GM12878 (cell line): ENCODE results near the gene C1QTNF12. TPM values are rescaled to one million over a fixed set of nuclear protein-coding genes. Genes with fewer than 3 reads are reported as not detected.

ENCODE experiments used
- ATAC-seq: fragments of 200-7000 bp; cut with Tn5 transposase; 3 replicates; pipeline ENCODE4 v1.9.1; 2020; ENCODE audit warnings: mild to moderate bottlenecking, moderate library complexity
- BruUV-seq: library from RNA; stranded (reverse); fragments of 400-500 nt; replicated peaks from 2 replicates; lab custom pipeline; 2021; lab: Mats Ljungman, UMichigan
- CTCF ChIA-PET: fragments of 300-600 bp; sonication (Branson Sonifier 250); formaldehyde crosslinking; extraction: SDS; loops from one replicate; lab custom pipeline; 2021; ENCODE audit warnings: inconsistent platforms; lab: Yijun Ruan, JAX
- POLR2A ChIA-PET: fragments of 350-600 bp; formaldehyde crosslinking; extraction: SDS; loops from one replicate; lab custom pipeline; 2021; ENCODE audit warnings: inconsistent platforms; lab: Charles Lee
- RAD21 ChIA-PET: fragments of 300-600 bp; sonication (Branson Sonifier 250); formaldehyde crosslinking; loops from one replicate; lab custom pipeline; 2023; ENCODE audit warnings: antibody characterized with exemption; ENCODE audit not compliant: unreplicated experiment; lab: Charles Lee
- SMC1A ChIA-PET: fragments of 300-600 bp; sonication (Branson Sonifier 250); formaldehyde crosslinking; loops from one replicate; lab custom pipeline; 2023; ENCODE audit not compliant: unreplicated experiment, uncharacterized antibody; lab: Charles Lee
- DNase-seq: peaks from one replicate; pipeline ENCODE4 v3.0.0-alpha.2; 2011; ENCODE audit warnings: low read depth, low spot score
- FAIRE-seq: peaks from 3 replicates; lab custom pipeline; 2011; peaks lifted over from hg19 to GRCh38; lab: Jason Lieb, UNC
- H2AFZ ChIP-seq: 2 replicates; pipeline ENCODE4 v1.6.0; 2011; ENCODE audit warnings: low read depth, low read length, control low read depth; ENCODE audit not compliant: control insufficient read depth
- H3K27ac ChIP-seq: 2 replicates; pipeline ENCODE4 v1.5.1; 2011; ENCODE audit warnings: control low read depth; ENCODE audit not compliant: control insufficient read depth, insufficient read depth
- H3K27me3 ChIP-seq, 2 experiments: replicated peaks in 1 of 2; 2 replicates each; pipeline versions ENCODE4 v1.6.0 to v1.6.1; 2011; ENCODE audit warnings: low read length in 1 of 2; ENCODE audit not compliant: control insufficient read depth in 2 of 2, insufficient read depth in 2 of 2
- H3K36me3 ChIP-seq, 2 experiments: 2 replicates each; pipeline ENCODE4 v1.5.1; 2011; ENCODE audit warnings: low read length in 1 of 2; ENCODE audit not compliant: control insufficient read depth in 2 of 2, insufficient read depth in 2 of 2
- H3K4me1 ChIP-seq: 2 replicates; pipeline ENCODE4 v1.6.1; 2011; ENCODE audit warnings: mild to moderate bottlenecking, low read length, moderate library complexity, mixed read lengths; ENCODE audit not compliant: control insufficient read depth, insufficient read depth
- H3K4me2 ChIP-seq: 2 replicates; pipeline ENCODE4 v1.6.0; 2011; ENCODE audit warnings: control low read depth; ENCODE audit not compliant: control insufficient read depth, insufficient read depth
- H3K4me3 ChIP-seq: fragments of 200-600 bp; sonication (generic); 2 replicates; pipeline ENCODE4 v1.5.1; 2016
- H3K79me2 ChIP-seq: 2 replicates; pipeline ENCODE4 v1.6.0; 2011; ENCODE audit warnings: low read length; ENCODE audit not compliant: control insufficient read depth, insufficient read depth
- H3K9ac ChIP-seq: 2 replicates; pipeline ENCODE4 v1.8.0; 2011; ENCODE audit warnings: low read length, control low read depth, mixed read lengths; ENCODE audit not compliant: control insufficient read depth, insufficient read depth
- H3K9me3 ChIP-seq: replicated peaks from 3 replicates; pipeline ENCODE4 v1.5.1; 2011; ENCODE audit warnings: mild to moderate bottlenecking, low read length; ENCODE audit not compliant: control insufficient read depth, insufficient read depth
- H4K20me1 ChIP-seq: 2 replicates; pipeline ENCODE4 v1.6.0; 2011; ENCODE audit not compliant: control insufficient read depth, insufficient read depth
- CTCF ChIP-seq, 3 experiments: IDR thresholded peaks in 2 of 3; conservative IDR thresholded peaks in 1 of 3; 2 replicates each; pipeline ENCODE4 v1.5.1; 2011; ENCODE audit warnings: low read depth in 3 of 3, low read length in 3 of 3, mild to moderate bottlenecking in 3 of 3, control low read depth in 2 of 3, moderate library complexity in 2 of 3, inconsistent platforms in 1 of 3, mixed read lengths in 1 of 3; ENCODE audit not compliant: control insufficient read depth in 2 of 3, insufficient read depth in 1 of 3; ENCODE audit errors: extremely low read depth in 1 of 3
- EGR1 ChIP-seq, 2 experiments: IDR thresholded peaks; 1 replicate in 1 of 2; 2 replicates in 1 of 2; pipeline ENCODE4 v1.6.1; 2011 to 2012; ENCODE audit warnings: low read depth in 2 of 2, low read length in 2 of 2, borderline replicate concordance in 1 of 2, mild to moderate bottlenecking in 1 of 2, moderate library complexity in 1 of 2
- IKZF1 ChIP-seq: fragments of 450-650 bp; conservative IDR thresholded peaks from 2 replicates; pipeline ENCODE4 v1.6.1; 2017; ENCODE audit warnings: antibody characterized with exemption, mild to moderate bottlenecking
- IRF4 ChIP-seq: IDR thresholded peaks from 2 replicates; pipeline ENCODE4 v1.6.1; 2011; ENCODE audit warnings: low read depth, low read length
- PAX5 ChIP-seq: IDR thresholded peaks from 2 replicates; pipeline ENCODE4 v1.6.1; 2011; ENCODE audit warnings: low read depth, low read length, borderline replicate concordance
- POLR2AphosphoS2 ChIP-seq: IDR thresholded peaks from 2 replicates; pipeline ENCODE4 v1.6.1; 2011; ENCODE audit warnings: low read depth, mild to moderate bottlenecking, low read length, improper control_type of control experiment, moderate library complexity
- WGBS: methylation state at CpG from one replicate; pipeline ENCODE4 v1.1.6; 2016; ENCODE audit warnings: low lambda C conversion rate; ENCODE audit not compliant: insufficient replicate concordance, insufficient coverage; ENCODE audit errors: missing lambda C conversion rate; 5-methylcytosine and 5-hydroxymethylcytosine counted together
- in situ Hi-C: fragments of 300-500 bp; cut with MboI; formaldehyde crosslinking; loops from 9 replicates; pipeline ENCODE4 v1.14.3; 2018; ENCODE audit warnings: mixed read lengths
- intact Hi-C: fragments of 100-400 bp; cut with micrococcal nuclease; formaldehyde crosslinking; loops from one replicate; pipeline ENCODE4 v1.14.2; 2022; ENCODE audit not compliant: unreplicated experiment
- polyA plus RNA-seq, 11 experiments: library from polyadenylated mRNA; depleted of rRNA in 4 of 11; unstranded in 6 of 11; stranded (reverse) in 5 of 11; fragments of >200 nt; fragmentation: Nextera tagmentation in 4 of 11; fragmentation: Illumina TruSeq in 1 of 11; extraction: Ambion mirVana in 4 of 11; extraction: Trizol in 1 of 11; gene quantifications; 1 replicate in 1 of 11; 2 replicates in 10 of 11; pipeline versions ENCODE4 v1.2.1 to v1.2.3, GENCODE V29; 2011 to 2016; ENCODE audit warnings: inconsistent platforms in 2 of 11, missing spikeins in 2 of 11, low read depth in 1 of 11
- total RNA-seq, 4 experiments: library from RNA; depleted of rRNA in 3 of 4; stranded (reverse); fragments of >200 nt in 3 of 4; fragmentation: Illumina TruSeq in 1 of 4; extraction: Trizol in 1 of 4; gene quantifications; 2 replicates each; pipeline versions ENCODE4 v1.2.1 to v1.2.3, GENCODE V29; 2013 to 2021

C1QTNF12 gene
- total and polyA plus RNA-seq, 10 of the 15 experiments (the other 5 are each of a cell fraction or from before 2014, with no cell fraction given), result 0.17 to 1.0 (median 0.31) TPM; not detected in 5

- intact Hi-C loops (no loop called here), in situ Hi-C loops (no loop called here)
- ChIA-PET POLR2A (no interaction called here), RAD21 (no interaction called here), SMC1A (interaction anchor here (1.0 to 1.3 kb wide), 2 partner anchors 8 to 161 kb away, joined by 3 read pairs; no protein-coding TSS in a partner anchor), CTCF (no interaction called here)
- no peak overlapping the region for H3K4me2 ChIP-seq
- TF ChIP-seq POLR2AphosphoS2, result no peak
- TF ChIP-seq IRF4, result no peak
- peak in 1 of 2 experiments; percentile 78; a peak in 2 of 3 replicates for TF ChIP-seq EGR1 (IDR thresholded peaks at IDR 0.05; ENCODE audit: borderline replicate concordance in 1 of 2, low read depth in 2 of 2, low read length in 2 of 2)
- TF ChIP-seq CTCF (IDR thresholded peaks at IDR 0.05 in 2 of 3, conservative IDR thresholded peaks at IDR 0.05 in 1 of 3; ENCODE audit: control insufficient read depth in 2 of 3, extremely low read depth in 1 of 3, insufficient read depth in 1 of 3, low read depth in 3 of 3, low read length in 3 of 3), result 0 out of 6 replicates have a peak, but pooled peaks of 1 of the 3 experiments have one; percentile 2
- 0 out of 2 replicates have a peak, but pooled peaks have one; percentile 18 for TF ChIP-seq IKZF1
- peak; percentile 65; the same call in 1 of the 2 replicates for TF ChIP-seq PAX5
- H3K9me3 ChIP-seq, result no peaks in the 10 kb centered on the region
- DNase-seq, result peak; percentile 94
- no peak overlapping the region for H3K27ac ChIP-seq
- no peaks in the 10 kb centered on the region for H3K79me2 ChIP-seq
- no peaks in the 10 kb centered on the region for H3K4me1 ChIP-seq
- H4K20me1 ChIP-seq, result no peaks in the 10 kb centered on the region
- no peak overlapping the region for H3K4me3 ChIP-seq
- FAIRE-seq, result no peak
- no peaks in the 10 kb centered on the region for H3K36me3 ChIP-seq
- peak; percentile 73 for ATAC-seq
- 7% methylated on average over 4 of the region's 9 CpGs for WGBS
- no peak overlapping the region for H2AFZ ChIP-seq
- H3K9ac ChIP-seq, result no peak overlapping the region
- BruUV-seq, result no TSS peak
- no peaks in the 10 kb centered on the region for H3K27me3 ChIP-seq
These were observed 37.3 kb upstream of the C1QTNF12 start for GRCh38 chr1:1283821-1284220.
